Measurements from ENCODE around the gene GH1. TPM values are rescaled to one million over a fixed set of nuclear protein-coding genes. Genes with fewer than 3 reads are reported as not detected.
A peak's percentile ranks its signal among the peaks of the same experiment; 100 is the strongest.

Gene GH1
- polyA plus RNA-seq, 2 of the 4 experiments (the other 2 are of a cell fraction): not detected

DNA sequence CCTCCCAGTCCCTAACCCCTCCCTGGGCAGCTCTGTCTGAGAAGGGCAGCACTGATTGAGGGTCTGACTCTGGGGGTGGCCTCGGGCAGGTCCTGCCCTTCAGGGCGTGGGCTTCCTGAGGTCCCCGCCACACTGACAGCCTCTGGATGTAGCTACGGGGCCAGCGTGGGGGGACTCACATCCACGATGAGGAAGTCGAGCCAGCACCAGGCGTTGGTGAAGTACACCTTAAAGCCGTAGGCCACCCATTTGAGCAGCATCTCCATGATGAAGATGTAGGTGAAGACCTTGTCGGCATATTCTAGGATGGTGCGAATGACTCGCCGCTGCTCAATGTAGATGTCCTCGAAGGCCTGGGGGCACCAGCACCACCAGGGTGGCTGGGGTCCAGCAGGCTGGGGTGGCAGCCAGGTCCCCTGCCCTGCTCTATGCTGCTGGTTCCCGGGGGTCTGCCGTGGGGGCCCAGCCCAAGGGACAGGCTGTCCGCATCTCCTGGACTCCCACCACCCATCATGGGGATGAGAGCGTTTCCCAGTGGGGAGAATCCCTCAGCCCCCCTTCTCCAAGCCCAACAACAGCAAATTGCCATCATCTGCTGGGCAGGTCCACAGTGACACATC lies 29.2 kb upstream of the GH1 start:
- Histone ChIP-seq H3K9me3 (no peaks in the 10 kb centered on the region), H3K27ac (no peak overlapping the region), H3K4me2 (no peak overlapping the region), H3K4me3 (no peak overlapping the region), H3K4me1 (no peaks in the 10 kb centered on the region)
- ATAC-seq: no peak
- POLR2A ChIA-PET: no interaction called here
- no peak for TF ChIP-seq MAZ (IDR thresholded peaks at IDR 0.05; ENCODE audit: borderline replicate concordance, low read depth, low read length)
- TF ChIP-seq HOXB13 (CRISPR knock-in tag; IDR thresholded peaks at IDR 0.05; ENCODE audit: low read depth): no peak
- TF ChIP-seq ZFP36 (IDR thresholded peaks at IDR 0.05; ENCODE audit: borderline replicate concordance, partially characterized antibody): no peak
- no peak for TF ChIP-seq KDM1A (IDR thresholded peaks at IDR 0.05; ENCODE audit: low read depth)
- TF ChIP-seq FOSL2 (IDR thresholded peaks at IDR 0.05): no peak
- no peak for TF ChIP-seq FOSL2 (CRISPR knock-in tag; IDR thresholded peaks at IDR 0.05)
- no peak for TF ChIP-seq POLR2A (IDR thresholded peaks at IDR 0.05; ENCODE audit: low read length)
- TF ChIP-seq RFX5 (IDR thresholded peaks at IDR 0.05): no peak
- TF ChIP-seq, protein P1, sequence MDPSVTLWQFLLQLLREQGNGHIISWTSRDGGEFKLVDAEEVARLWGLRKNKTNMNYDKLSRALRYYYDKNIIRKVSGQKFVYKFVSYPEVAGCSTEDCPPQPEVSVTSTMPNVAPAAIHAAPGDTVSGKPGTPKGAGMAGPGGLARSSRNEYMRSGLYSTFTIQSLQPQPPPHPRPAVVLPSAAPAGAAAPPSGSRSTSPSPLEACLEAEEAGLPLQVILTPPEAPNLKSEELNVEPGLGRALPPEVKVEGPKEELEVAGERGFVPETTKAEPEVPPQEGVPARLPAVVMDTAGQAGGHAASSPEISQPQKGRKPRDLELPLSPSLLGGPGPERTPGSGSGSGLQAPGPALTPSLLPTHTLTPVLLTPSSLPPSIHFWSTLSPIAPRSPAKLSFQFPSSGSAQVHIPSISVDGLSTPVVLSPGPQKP (IDR thresholded peaks at IDR 0.05; ENCODE audit: low read depth, low read length): no peak
- no peak for TF ChIP-seq GATA3 (IDR thresholded peaks at IDR 0.05; ENCODE audit: borderline replicate concordance)
- CTCF ChIA-PET: interaction anchor here (0.7 to 5.1 kb wide), 22 partner anchors 9 to 330 kb away, joined by 3 to 90 read pairs (median 17); partner anchors contain the start of genes CD79B and GH1
- DNase-seq (ENCODE audit: low read depth in 1 of 2, low spot score in 1 of 2): no peak
- no peak for FAIRE-seq
- 68% methylated on average over 17 of the region's 18 CpGs for WGBS (ENCODE audit: missing lambda C conversion rate)

DNA sequence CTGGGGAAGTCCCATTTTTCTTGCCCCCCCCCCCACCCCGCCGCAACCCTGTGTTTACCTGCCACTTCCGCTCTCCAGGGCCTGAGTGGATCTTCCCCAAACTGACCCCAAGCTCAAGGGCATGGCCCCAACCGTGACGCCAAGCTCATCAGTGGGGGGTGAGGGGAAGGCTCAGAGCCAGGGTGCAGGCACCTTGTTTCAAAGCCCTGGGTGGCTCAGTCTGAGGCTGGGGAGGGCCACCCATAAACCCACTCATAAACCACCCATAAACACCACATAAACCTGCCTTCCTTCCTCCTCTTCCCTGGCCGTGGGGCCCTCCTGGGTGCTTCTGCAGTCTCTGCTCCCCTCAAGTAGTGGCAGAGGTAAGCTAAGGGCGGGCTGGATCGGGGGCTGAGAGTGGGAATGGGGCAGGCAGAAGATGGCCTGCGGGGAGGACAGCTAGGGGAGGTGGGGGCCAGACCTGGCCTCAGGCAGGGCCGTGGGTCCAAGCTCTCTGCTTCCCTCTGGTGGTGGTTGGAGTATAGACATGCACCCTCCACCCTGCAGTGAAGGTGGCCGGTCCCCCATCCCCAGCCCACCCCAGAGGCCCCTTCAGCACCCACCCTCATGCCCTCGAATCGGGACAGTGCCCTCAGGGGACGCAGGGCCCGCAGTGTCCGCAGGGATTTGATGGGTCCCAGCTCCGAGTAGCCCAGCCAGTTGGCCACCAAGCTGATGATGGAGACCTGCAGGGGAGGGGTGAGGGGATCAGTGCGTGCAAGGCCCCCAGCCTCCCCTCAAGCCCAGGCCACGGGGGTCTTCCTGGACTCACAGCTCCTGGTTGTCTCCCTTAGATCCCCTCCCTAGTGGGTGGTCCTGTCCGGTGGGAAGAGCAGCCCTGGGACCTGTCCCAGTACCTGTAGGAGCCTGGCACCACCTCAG lies 28.1 kb upstream of the GH1 start:
- Histone ChIP-seq H3K27ac (no peak overlapping the region), H3K4me1 (no peaks in the 10 kb centered on the region), H3K4me3 (no peak overlapping the region), H3K4me2 (no peak overlapping the region), H3K9me3 (no peaks in the 10 kb centered on the region)
- peak; percentile 45 to 84 for DNase-seq (ENCODE audit: low read depth in 1 of 2, low spot score in 1 of 2)
- ChIA-PET POLR2A (interaction anchor here (0.5 to 1.2 kb wide), 4 partner anchors 14 to 360 kb away, joined by 3 to 6 read pairs (median 4); no protein-coding TSS in a partner anchor), CTCF (interaction anchor here (0.5 to 5.1 kb wide), 56 partner anchors 9 to 992 kb away, joined by 3 to 90 read pairs (median 6); partner anchors contain the start of genes CD79B, CSHL1, ERN1 and GH1)
- peak; percentile 58 to 88; a peak in 5 of 6 replicates for ATAC-seq
- TF ChIP-seq SMC3 (IDR thresholded peaks at IDR 0.05): peak; percentile 71
- TF ChIP-seq EHF (CRISPR knock-in tag; IDR thresholded peaks at IDR 0.05): no peak
- no peak for TF ChIP-seq CHD4 (IDR thresholded peaks at IDR 0.05; ENCODE audit: borderline replicate concordance)
- no peak for TF ChIP-seq HOXB13 (CRISPR knock-in tag; IDR thresholded peaks at IDR 0.05; ENCODE audit: low read depth)
- TF ChIP-seq, protein P2, sequence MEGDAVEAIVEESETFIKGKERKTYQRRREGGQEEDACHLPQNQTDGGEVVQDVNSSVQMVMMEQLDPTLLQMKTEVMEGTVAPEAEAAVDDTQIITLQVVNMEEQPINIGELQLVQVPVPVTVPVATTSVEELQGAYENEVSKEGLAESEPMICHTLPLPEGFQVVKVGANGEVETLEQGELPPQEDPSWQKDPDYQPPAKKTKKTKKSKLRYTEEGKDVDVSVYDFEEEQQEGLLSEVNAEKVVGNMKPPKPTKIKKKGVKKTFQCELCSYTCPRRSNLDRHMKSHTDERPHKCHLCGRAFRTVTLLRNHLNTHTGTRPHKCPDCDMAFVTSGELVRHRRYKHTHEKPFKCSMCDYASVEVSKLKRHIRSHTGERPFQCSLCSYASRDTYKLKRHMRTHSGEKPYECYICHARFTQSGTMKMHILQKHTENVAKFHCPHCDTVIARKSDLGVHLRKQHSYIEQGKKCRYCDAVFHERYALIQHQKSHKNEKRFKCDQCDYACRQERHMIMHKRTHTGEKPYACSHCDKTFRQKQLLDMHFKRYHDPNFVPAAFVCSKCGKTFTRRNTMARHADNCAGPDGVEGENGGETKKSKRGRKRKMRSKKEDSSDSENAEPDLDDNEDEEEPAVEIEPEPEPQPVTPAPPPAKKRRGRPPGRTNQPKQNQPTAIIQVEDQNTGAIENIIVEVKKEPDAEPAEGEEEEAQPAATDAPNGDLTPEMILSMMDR (IDR thresholded peaks at IDR 0.05): peak; percentile 77
- TF ChIP-seq CBX2 (IDR thresholded peaks at IDR 0.05; ENCODE audit: borderline replicate concordance, low read depth): no peak
- peak; percentile 51 to 57 for TF ChIP-seq RAD21 (conservative IDR thresholded peaks at IDR 0.05 in 1 of 2, IDR thresholded peaks at IDR 0.05 in 1 of 2)
- 42% methylated on average over 8 of the region's 20 CpGs for WGBS (ENCODE audit: missing lambda C conversion rate)
- no peak for FAIRE-seq

DNA sequence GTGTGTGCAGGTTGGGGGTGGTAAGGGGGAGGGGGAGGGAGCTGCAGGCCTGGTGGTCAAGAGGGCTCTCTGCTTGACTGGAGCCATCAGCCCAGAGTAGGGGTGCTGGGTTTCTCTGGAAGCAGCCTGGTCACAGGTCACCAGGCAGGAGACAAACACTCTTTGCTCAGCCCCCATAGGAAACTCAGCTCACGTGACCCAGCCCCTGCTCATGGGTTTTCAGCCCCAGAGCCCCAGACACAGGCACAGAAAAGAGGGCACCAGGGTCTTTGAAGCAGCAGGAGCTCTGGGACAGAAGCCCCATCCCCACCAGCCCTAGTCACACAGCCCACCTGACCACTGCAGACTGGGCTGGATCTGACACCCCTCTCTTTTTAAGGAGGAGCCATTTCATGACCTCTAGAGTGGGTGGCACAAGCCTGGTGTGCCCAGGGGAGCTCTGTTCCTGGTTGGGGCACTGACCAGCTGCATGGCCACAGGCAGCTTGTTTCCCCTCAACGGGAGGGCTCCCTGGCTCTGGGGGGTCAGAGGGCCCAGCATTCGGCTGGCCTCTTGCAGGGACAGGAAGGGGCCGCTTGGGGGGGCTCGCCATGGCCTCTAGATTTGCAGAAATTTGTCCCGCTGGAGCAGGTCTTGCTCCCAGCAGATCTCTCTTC lies 27.3 kb upstream of the GH1 start:
- Histone ChIP-seq H3K4me3 (no peak overlapping the region), H3K9me3 (no peaks in the 10 kb centered on the region), H3K4me2 (no peak overlapping the region), H3K27ac (no peak overlapping the region), H3K4me1 (no peaks in the 10 kb centered on the region)
- TF ChIP-seq TFCP2L1 (CRISPR knock-in tag; IDR thresholded peaks at IDR 0.05) (no peak), E2F6 (IDR thresholded peaks at IDR 0.05; ENCODE audit: borderline replicate concordance, low read depth) (no peak), FOSL2 (IDR thresholded peaks at IDR 0.05) (no peak), FOSL2 (CRISPR knock-in tag; IDR thresholded peaks at IDR 0.05) (no peak), EP300 (IDR thresholded peaks at IDR 0.05) (no peak), CEBPB (IDR thresholded peaks at IDR 0.05) (no peak), CHD2 (IDR thresholded peaks at IDR 0.05; ENCODE audit: low read length, partially characterized antibody) (no peak), ZSCAN20 (CRISPR knock-in tag; IDR thresholded peaks at IDR 0.05) (no peak)
- TF ChIP-seq, protein P3, sequence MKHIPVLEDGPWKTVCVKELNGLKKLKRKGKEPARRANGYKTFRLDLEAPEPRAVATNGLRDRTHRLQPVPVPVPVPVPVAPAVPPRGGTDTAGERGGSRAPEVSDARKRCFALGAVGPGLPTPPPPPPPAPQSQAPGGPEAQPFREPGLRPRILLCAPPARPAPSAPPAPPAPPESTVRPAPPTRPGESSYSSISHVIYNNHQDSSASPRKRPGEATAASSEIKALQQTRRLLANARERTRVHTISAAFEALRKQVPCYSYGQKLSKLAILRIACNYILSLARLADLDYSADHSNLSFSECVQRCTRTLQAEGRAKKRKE (CRISPR knock-in tag; IDR thresholded peaks at IDR 0.05; ENCODE audit: low read depth): no peak
- FAIRE-seq (no peak), ATAC-seq (0 out of 6 replicates have a peak, but pooled peaks of 1 of the 2 experiments have one; percentile 4), DNase-seq (ENCODE audit: low read depth in 1 of 2, low spot score in 1 of 2) (no peak)
- CTCF ChIA-PET: interaction anchor here (0.6 to 5.1 kb wide), 50 partner anchors 8 to 993 kb away, joined by 3 to 90 read pairs (median 6); partner anchors contain the start of genes CD79B, CSHL1, ERN1 and GH1
- WGBS (ENCODE audit: missing lambda C conversion rate): 82% methylated on average over 6 of the region's 6 CpGs
- POLR2A ChIA-PET: interaction anchor here (0.5 to 1.2 kb wide), 4 partner anchors 13 to 361 kb away, joined by 3 to 6 read pairs (median 4); no protein-coding TSS in a partner anchor

Data from A549 (cell line).